ENCODE data around the gene LARP4.

LARP4 gene

GRCh38 chr12:50525422-50525821 is 124.7 kb downstream of the LARP4 start:
- TF ChIP-seq FOXP2 (optimal IDR thresholded peaks at IDR 0.05; ENCODE audit: borderline replicate concordance, extremely low read depth, extremely low read length, insufficient read depth) (no peak), SIN3A (IDR thresholded peaks at IDR 0.05; ENCODE audit: borderline replicate concordance, insufficient read depth, low read length) (no peak), TAF1 (IDR thresholded peaks at IDR 0.05; ENCODE audit: borderline replicate concordance, insufficient read depth, low read length) (no peak), POLR2AphosphoS5 (IDR thresholded peaks at IDR 0.05; ENCODE audit: low read depth, low read length) (no peak)
- TF ChIP-seq, protein P1, sequence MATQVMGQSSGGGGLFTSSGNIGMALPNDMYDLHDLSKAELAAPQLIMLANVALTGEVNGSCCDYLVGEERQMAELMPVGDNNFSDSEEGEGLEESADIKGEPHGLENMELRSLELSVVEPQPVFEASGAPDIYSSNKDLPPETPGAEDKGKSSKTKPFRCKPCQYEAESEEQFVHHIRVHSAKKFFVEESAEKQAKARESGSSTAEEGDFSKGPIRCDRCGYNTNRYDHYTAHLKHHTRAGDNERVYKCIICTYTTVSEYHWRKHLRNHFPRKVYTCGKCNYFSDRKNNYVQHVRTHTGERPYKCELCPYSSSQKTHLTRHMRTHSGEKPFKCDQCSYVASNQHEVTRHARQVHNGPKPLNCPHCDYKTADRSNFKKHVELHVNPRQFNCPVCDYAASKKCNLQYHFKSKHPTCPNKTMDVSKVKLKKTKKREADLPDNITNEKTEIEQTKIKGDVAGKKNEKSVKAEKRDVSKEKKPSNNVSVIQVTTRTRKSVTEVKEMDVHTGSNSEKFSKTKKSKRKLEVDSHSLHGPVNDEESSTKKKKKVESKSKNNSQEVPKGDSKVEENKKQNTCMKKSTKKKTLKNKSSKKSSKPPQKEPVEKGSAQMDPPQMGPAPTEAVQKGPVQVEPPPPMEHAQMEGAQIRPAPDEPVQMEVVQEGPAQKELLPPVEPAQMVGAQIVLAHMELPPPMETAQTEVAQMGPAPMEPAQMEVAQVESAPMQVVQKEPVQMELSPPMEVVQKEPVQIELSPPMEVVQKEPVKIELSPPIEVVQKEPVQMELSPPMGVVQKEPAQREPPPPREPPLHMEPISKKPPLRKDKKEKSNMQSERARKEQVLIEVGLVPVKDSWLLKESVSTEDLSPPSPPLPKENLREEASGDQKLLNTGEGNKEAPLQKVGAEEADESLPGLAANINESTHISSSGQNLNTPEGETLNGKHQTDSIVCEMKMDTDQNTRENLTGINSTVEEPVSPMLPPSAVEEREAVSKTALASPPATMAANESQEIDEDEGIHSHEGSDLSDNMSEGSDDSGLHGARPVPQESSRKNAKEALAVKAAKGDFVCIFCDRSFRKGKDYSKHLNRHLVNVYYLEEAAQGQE (IDR thresholded peaks at IDR 0.05; ENCODE audit: insufficient read depth in 1 of 2, low read depth in 2 of 2, low read length in 2 of 2) = no peak

- no peak for TF ChIP-seq TAF1 (IDR thresholded peaks at IDR 0.05; ENCODE audit: borderline replicate concordance, insufficient read depth, low read length)
- TF ChIP-seq SIN3A (IDR thresholded peaks at IDR 0.05; ENCODE audit: borderline replicate concordance, insufficient read depth, low read length) = no peak
- no peak for TF ChIP-seq FOXP2 (optimal IDR thresholded peaks at IDR 0.05; ENCODE audit: borderline replicate concordance, extremely low read depth, extremely low read length, insufficient read depth)
- TF ChIP-seq POLR2AphosphoS5 (IDR thresholded peaks at IDR 0.05; ENCODE audit: low read depth, low read length) = no peak
- TF ChIP-seq, protein P1 (IDR thresholded peaks at IDR 0.05; ENCODE audit: insufficient read depth in 1 of 2, low read depth in 2 of 2, low read length in 2 of 2) = no peak
Measured at GRCh38 chr12:50527359-50527726, 126.7 kb downstream of the LARP4 start.

DNA sequence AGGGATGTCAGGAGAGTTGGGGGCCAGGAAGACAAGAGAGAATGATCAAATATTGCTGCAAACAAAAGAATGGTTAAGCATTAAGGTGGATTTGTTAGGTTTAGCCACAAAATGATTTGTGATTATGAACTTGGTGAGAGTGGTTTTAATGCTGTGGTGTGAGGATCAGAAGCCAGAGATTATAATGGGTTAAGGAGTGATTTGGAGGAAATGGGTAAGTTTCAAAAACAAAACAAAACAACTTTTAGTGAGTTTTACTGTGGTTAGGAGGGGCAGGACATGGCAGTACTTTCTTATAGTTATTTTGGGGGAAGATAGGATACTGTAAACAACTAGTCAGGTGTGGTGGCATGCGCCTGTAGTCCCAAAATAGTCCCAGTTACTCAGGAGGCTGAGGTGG is 128.1 kb downstream of the LARP4 start:
- TF ChIP-seq POLR2AphosphoS5 (IDR thresholded peaks at IDR 0.05; ENCODE audit: low read depth, low read length) = no peak
- no peak for TF ChIP-seq FOXP2 (optimal IDR thresholded peaks at IDR 0.05; ENCODE audit: borderline replicate concordance, extremely low read depth, extremely low read length, insufficient read depth)
- no peak for TF ChIP-seq TAF1 (IDR thresholded peaks at IDR 0.05; ENCODE audit: borderline replicate concordance, insufficient read depth, low read length)
- TF ChIP-seq SIN3A (IDR thresholded peaks at IDR 0.05; ENCODE audit: borderline replicate concordance, insufficient read depth, low read length) = no peak

GRCh38 chr12:50529345-50529744 is 128.7 kb downstream of the LARP4 start:
- TF ChIP-seq, protein P1 (IDR thresholded peaks at IDR 0.05; ENCODE audit: insufficient read depth in 1 of 2, low read depth in 2 of 2, low read length in 2 of 2) = no peak
- no peak for TF ChIP-seq FOXP2 (optimal IDR thresholded peaks at IDR 0.05; ENCODE audit: borderline replicate concordance, extremely low read depth, extremely low read length, insufficient read depth)
- TF ChIP-seq TAF1 (IDR thresholded peaks at IDR 0.05; ENCODE audit: borderline replicate concordance, insufficient read depth, low read length) = no peak
- no peak for TF ChIP-seq SIN3A (IDR thresholded peaks at IDR 0.05; ENCODE audit: borderline replicate concordance, insufficient read depth, low read length)
- TF ChIP-seq POLR2AphosphoS5 (IDR thresholded peaks at IDR 0.05; ENCODE audit: low read depth, low read length) = no peak
